Endothelial cell of umbilical vein (primary cell): ENCODE results near the gene RAB11FIP3. TPM values are rescaled to one million over a fixed set of nuclear protein-coding genes. Genes with fewer than 3 reads are reported as not detected.

Experiments used
- BruUV-seq: library from RNA; stranded (reverse); fragments of 400-500 nt; replicated peaks from 2 replicates; lab custom pipeline; 2021; lab: Mats Ljungman, UMichigan
- CTCF ChIA-PET: fragments of 300-600, 350-600 bp; sonication (Branson Sonifier 250); formaldehyde crosslinking; loops from one replicate; lab custom pipeline; 2021; ENCODE audit warnings: antibody characterized with exemption, inconsistent platforms; lab: Charles Lee
- POLR2A ChIA-PET: fragments of 300-600, 350-600 bp; sonication (Branson Sonifier 250); formaldehyde crosslinking; loops from one replicate; lab custom pipeline; 2021; ENCODE audit warnings: antibody characterized with exemption, inconsistent platforms; lab: Charles Lee
- DNase-seq: peaks from one replicate; pipeline ENCODE4 v3.0.0-alpha.2; 2011; ENCODE audit warnings: low read depth, low spot score
- FAIRE-seq: peaks from 2 replicates; lab custom pipeline; 2011; peaks lifted over from hg19 to GRCh38; lab: Jason Lieb, UNC
- H2AFZ ChIP-seq: 2 replicates; pipeline ENCODE4 v1.6.0; 2012; ENCODE audit warnings: low read depth, low read length, control low read depth, inconsistent platforms
- H3K27ac ChIP-seq: 2 replicates; pipeline ENCODE4 v1.5.1; 2011; ENCODE audit warnings: low read depth, mild to moderate bottlenecking, control low read depth, low read length, moderate library complexity; ENCODE audit not compliant: insufficient read depth
- H3K27me3 ChIP-seq, 2 experiments: 2 replicates each; pipeline versions ENCODE4 v1.6.0 to v1.6.1; 2011; ENCODE audit warnings: low read length in 2 of 2, mixed read lengths in 1 of 2; ENCODE audit not compliant: control insufficient read depth in 2 of 2, insufficient read depth in 2 of 2
- H3K36me3 ChIP-seq, 2 experiments: 2 replicates in 1 of 2; 3 replicates in 1 of 2; pipeline ENCODE4 v1.5.1; 2011; ENCODE audit warnings: low read length in 2 of 2, mild to moderate bottlenecking in 1 of 2, moderate library complexity in 1 of 2; ENCODE audit not compliant: control insufficient read depth in 2 of 2, insufficient read depth in 2 of 2; ENCODE audit errors: extremely low read depth in 1 of 2
- H3K4me1 ChIP-seq: 3 replicates; pipeline ENCODE4 v1.5.1; 2011; ENCODE audit warnings: mild to moderate bottlenecking, low read length; ENCODE audit not compliant: control insufficient read depth, insufficient read depth; ENCODE audit errors: extremely low read depth
- H3K4me2 ChIP-seq: 2 replicates; pipeline ENCODE4 v1.6.1; 2011; ENCODE audit warnings: low read length, control low read depth, mixed read lengths; ENCODE audit not compliant: insufficient read depth
- H3K4me3 ChIP-seq, 3 experiments: fragments of 200-600 bp in 1 of 3; sonication (generic), shearing (Covaris generic) in 1 of 3; replicated peaks in 1 of 3; 2 replicates each; pipeline ENCODE4 v1.5.1; 2011 to 2016; ENCODE audit warnings: control low read depth in 3 of 3, low read length in 3 of 3, mild to moderate bottlenecking in 2 of 3, inconsistent platforms in 1 of 3, low read depth in 1 of 3, moderate library complexity in 1 of 3; ENCODE audit not compliant: insufficient read depth in 1 of 3
- H3K79me2 ChIP-seq: 2 replicates; pipeline ENCODE4 v1.6.0; 2012; ENCODE audit warnings: low read length, inconsistent platforms; ENCODE audit not compliant: control insufficient read depth, insufficient read depth
- H3K9ac ChIP-seq: replicated peaks from 2 replicates; pipeline ENCODE3; 2011; ENCODE audit warnings: low read length, control low read depth; ENCODE audit not compliant: insufficient read depth; ENCODE audit errors: extremely low read depth
- H3K9me1 ChIP-seq: replicated peaks from 3 replicates; pipeline ENCODE4 v1.6.0; 2011; ENCODE audit warnings: mild to moderate bottlenecking, low read length; ENCODE audit not compliant: control insufficient read depth, insufficient read depth; ENCODE audit errors: extremely low read depth
- H3K9me3 ChIP-seq: replicated peaks from 2 replicates; pipeline ENCODE4 v1.5.1; 2012; ENCODE audit warnings: low read length, inconsistent platforms; ENCODE audit not compliant: control insufficient read depth, insufficient read depth
- H4K20me1 ChIP-seq: replicated peaks from 2 replicates; pipeline ENCODE3; 2011; ENCODE audit warnings: mild to moderate bottlenecking, low read length; ENCODE audit not compliant: control insufficient read depth, insufficient read depth; ENCODE audit errors: extremely low read depth
- CTCF ChIP-seq, 2 donors: IDR thresholded peaks; 1 replicate in 1 of 2; 2 replicates in 1 of 2; pipeline ENCODE4 v1.5.1; 2011; ENCODE audit warnings: low read length in 2 of 2, mild to moderate bottlenecking in 2 of 2, moderate library complexity in 2 of 2, control low read depth in 1 of 2, inconsistent platforms in 1 of 2, low read depth in 1 of 2; ENCODE audit not compliant: insufficient read depth in 1 of 2; ENCODE audit errors: extremely low read depth in 1 of 2
- EZH2 ChIP-seq: IDR thresholded peaks from 2 replicates; pipeline ENCODE4 v1.6.1; 2012; ENCODE audit warnings: borderline replicate concordance, low read depth, mild to moderate bottlenecking, moderate library complexity, low read length, inconsistent platforms; ENCODE audit not compliant: severe bottlenecking
- FOS ChIP-seq: IDR thresholded peaks from 2 replicates; pipeline ENCODE4 v1.6.1; 2011; ENCODE audit warnings: mild to moderate bottlenecking, low read length, moderate library complexity, borderline replicate concordance; ENCODE audit not compliant: insufficient read depth
- GATA2 ChIP-seq: IDR thresholded peaks from 2 replicates; pipeline ENCODE4 v1.7.0; 2011; ENCODE audit warnings: low read depth, mild to moderate bottlenecking, moderate library complexity, mixed read lengths, low read length; ENCODE audit not compliant: insufficient read length, insufficient read depth
- JUN ChIP-seq: IDR thresholded peaks from 2 replicates; pipeline ENCODE4 v1.6.1; 2011; ENCODE audit warnings: borderline replicate concordance, low read depth; ENCODE audit not compliant: insufficient read length, insufficient read depth
- MAX ChIP-seq: IDR thresholded peaks from 2 replicates; pipeline ENCODE4 v1.6.1; 2011; ENCODE audit not compliant: insufficient read depth, insufficient read length
- MYC ChIP-seq: IDR thresholded peaks from one replicate; pipeline ENCODE4 v1.6.1; 2011; ENCODE audit warnings: mild to moderate bottlenecking, low read depth, low read length
- POLR2A ChIP-seq: IDR thresholded peaks from 2 replicates; pipeline ENCODE4 v1.6.1; 2012; ENCODE audit warnings: low read depth, mild to moderate bottlenecking, control low read depth, low read length
- POLR2AphosphoS5 ChIP-seq: IDR thresholded peaks from 2 replicates; pipeline ENCODE4 v1.6.1; 2012; ENCODE audit warnings: low read depth, mild to moderate bottlenecking, control low read depth, low read length, moderate library complexity; ENCODE audit not compliant: insufficient read depth
- dilution Hi-C: fragments of 300-500 bp; cut with MboI; formaldehyde crosslinking; loops from one replicate; pipeline ENCODE4 v1.15.0; 2019; ENCODE audit warnings: low sequenced_read_pairs; ENCODE audit not compliant: extremely low pct_ligation_motif_present
- intact Hi-C: fragments of 100-400 bp; cut with micrococcal nuclease; formaldehyde crosslinking; loops from one replicate; pipeline ENCODE4 v1.10.0; 2022
- polyA plus RNA-seq, 4 experiments: library from polyadenylated mRNA; depleted of rRNA in 3 of 4; stranded (reverse) in 3 of 4; unstranded in 1 of 4; fragments of >200 nt; gene quantifications; 2 replicates each; pipeline versions ENCODE4 v1.2.1 to v1.2.3, GENCODE V29; 2011 to 2012; ENCODE audit warnings: missing spikeins in 1 of 4
- total RNA-seq: library from RNA; stranded (reverse); gene quantifications from 2 replicates; pipeline ENCODE4 v1.2.3, GENCODE V29; 2021

The RAB11FIP3 gene
- total and polyA plus RNA-seq, 2 donors (not counting 3 experiments of a cell fraction or from before 2014, with no cell fraction given): 20.5 to 75.9 TPM

GRCh38 chr16:489606-490005 is 64.2 kb downstream of the RAB11FIP3 start:
- H3K4me2 ChIP-seq: no peak overlapping the region
- H3K9me3 ChIP-seq: no peaks in the 10 kb centered on the region
- no TSS peak for BruUV-seq
- no peaks in the 10 kb centered on the region for H3K9me1 ChIP-seq
- no peak overlapping the region for H3K27ac ChIP-seq
- H3K9ac ChIP-seq: no peak overlapping the region
- dilution Hi-C loops (no loop called here), intact Hi-C loops (no loop called here)
- ChIA-PET CTCF (no interaction called here), POLR2A (no interaction called here)
- no peak for DNase-seq
- no peaks in the 10 kb centered on the region for H3K4me1 ChIP-seq
- no peaks in the 10 kb centered on the region for H3K79me2 ChIP-seq
- H2AFZ ChIP-seq: no peak overlapping the region
- peaks cover 5 to 25% of the 10 kb centered on the region in 2 experiments for H3K36me3 ChIP-seq
- H3K27me3 ChIP-seq: no peaks in the 10 kb centered on the region
- TF ChIP-seq MAX: no peak
- no peak for TF ChIP-seq CTCF (IDR thresholded peaks at IDR 0.05; ENCODE audit: extremely low read depth in 1 of 2, insufficient read depth in 1 of 2, low read depth in 1 of 2, low read length in 2 of 2)
- TF ChIP-seq JUN: no peak
- no peak for TF ChIP-seq MYC
- TF ChIP-seq POLR2AphosphoS5: no peak
- no peak for TF ChIP-seq EZH2
- no peak for TF ChIP-seq FOS
- no peak for TF ChIP-seq GATA2
- no peak for TF ChIP-seq POLR2A
- FAIRE-seq: no peak
- no peaks in the 10 kb centered on the region for H4K20me1 ChIP-seq
- no peak overlapping the region for H3K4me3 ChIP-seq
